HG03354 (cell line): ENCODE results near the gene PPP1R10.
A peak's percentile ranks its signal among the peaks of the same experiment; 100 is the strongest.

Source experiments
- ATAC-seq: cut with Tn5 transposase; IDR thresholded peaks from one replicate; pipeline ENCODE4 v1.9.1; 2021; ENCODE audit warnings: mild to moderate bottlenecking; ENCODE audit not compliant: unreplicated experiment, poor library complexity, severe bottlenecking

Gene PPP1R10

DNA sequence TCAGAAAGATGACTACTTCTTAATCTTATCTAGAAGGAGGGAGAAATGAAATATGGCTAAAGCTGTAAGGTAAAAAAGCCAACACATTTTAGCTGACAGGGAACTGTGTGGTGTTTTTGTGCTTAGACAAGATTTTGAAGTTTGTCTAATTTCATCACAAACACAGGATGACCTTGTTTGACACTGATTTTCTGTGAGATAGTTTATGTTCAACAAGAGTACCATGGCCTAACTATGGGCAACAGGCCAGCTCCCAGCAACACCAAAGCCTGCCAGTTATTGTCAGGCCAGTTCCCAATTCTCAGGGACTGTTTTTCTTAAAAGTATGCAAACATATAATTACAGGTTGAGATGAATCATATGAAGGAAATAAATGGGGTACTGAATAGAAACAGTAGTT, 51.3 kb downstream of the PPP1R10 start:
- ATAC-seq: no peak

DNA sequence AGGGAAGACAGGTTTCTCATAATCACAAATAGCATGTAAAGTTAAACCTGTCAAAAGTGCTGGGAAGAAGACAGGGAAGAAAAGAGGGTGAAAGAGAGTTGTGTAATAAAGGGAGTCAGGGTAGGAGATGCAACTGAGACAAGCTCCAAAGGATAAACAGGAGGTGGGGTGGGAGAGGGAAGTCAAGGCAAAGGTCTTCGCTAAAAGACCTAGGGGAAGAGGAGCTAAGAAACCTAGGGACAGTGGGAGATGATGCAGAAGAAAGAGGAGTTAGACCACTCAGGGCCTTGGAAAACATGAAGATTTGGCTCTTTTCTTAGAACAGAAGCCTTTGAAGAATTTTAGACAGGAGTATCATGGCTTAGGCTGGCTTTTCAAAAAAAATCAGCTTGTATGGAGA, 52.9 kb downstream of the PPP1R10 start:
- no peak for ATAC-seq

DNA sequence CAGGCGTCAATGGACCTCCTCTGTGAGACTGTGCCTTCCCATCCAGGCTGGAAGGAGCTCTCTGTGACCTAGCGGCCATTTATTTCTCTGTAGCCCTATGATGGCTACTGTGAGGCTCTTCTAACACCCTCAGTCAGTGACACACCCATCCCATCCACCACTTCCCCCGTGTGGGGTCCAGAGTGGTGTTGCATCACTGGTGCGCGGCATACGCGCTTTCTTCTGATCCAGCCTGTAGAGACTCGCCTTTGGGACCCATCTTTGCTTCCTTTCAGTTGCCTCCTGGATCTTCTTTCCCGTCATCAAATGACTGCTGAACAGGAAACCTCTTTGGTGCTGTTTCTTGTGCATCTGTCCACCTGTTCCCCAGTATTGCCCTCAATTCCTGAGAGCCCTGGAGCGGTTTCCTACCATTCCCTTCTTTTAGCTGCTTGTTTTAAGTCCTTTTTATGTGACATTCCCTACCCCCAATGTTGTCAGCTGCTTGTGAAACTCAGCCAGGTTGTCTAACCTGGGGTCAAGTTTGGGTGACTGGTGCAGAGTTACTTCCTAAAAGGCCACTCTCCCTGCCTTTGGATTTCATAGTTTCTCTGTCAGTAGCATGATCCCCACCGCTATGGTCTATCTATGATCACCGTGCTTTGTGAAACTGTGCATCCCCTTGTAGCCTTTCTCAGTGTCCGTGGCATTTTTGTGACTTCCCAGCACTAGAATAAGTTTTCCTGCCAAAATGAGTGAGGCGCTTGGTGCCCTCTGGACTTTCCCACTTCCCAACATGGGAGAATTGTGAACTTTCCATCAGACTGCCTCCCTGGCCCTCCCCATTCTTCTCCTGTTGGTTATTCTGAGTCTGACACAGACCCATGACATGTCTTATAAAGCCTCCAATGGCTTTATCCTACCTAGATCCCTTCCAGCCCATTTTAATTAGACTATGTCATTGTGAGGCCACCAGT, 54.3 kb downstream of the PPP1R10 start:
- ATAC-seq: no peak

DNA sequence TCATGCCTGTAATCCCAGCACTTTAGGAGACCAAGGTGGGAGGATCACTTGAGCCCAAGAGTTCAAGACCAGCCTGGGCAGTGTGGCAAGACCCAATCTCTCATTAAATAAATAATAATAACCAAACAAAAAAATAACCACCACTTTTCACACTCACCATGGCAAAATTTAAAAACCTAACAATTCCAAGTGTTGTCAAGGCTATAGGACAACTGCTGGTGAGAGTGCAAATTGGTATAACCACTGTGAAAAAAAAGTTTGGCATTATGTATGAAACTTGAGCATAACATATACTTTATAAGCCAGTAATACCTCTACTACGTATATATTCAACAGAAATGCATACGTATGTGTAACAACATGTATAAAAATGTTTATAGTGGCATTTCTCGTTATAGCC, 56.1 kb downstream of the PPP1R10 start:
- ATAC-seq: no peak

DNA sequence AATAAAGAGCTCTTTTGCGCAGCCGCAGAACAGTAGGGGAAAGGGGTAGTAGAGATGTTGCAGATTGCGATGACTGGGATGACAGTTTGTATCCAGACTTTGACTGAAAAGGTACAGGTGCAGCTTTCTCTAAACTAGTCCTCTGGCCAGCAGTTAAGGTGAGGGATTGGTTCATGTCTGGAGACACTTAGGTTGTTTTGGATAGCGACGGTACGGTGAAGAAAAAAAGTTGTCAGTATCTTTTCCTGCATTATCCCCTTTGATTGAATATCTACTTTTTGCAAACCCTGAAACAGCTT, 59.4 kb downstream of the PPP1R10 start:
- no peak for ATAC-seq

DNA sequence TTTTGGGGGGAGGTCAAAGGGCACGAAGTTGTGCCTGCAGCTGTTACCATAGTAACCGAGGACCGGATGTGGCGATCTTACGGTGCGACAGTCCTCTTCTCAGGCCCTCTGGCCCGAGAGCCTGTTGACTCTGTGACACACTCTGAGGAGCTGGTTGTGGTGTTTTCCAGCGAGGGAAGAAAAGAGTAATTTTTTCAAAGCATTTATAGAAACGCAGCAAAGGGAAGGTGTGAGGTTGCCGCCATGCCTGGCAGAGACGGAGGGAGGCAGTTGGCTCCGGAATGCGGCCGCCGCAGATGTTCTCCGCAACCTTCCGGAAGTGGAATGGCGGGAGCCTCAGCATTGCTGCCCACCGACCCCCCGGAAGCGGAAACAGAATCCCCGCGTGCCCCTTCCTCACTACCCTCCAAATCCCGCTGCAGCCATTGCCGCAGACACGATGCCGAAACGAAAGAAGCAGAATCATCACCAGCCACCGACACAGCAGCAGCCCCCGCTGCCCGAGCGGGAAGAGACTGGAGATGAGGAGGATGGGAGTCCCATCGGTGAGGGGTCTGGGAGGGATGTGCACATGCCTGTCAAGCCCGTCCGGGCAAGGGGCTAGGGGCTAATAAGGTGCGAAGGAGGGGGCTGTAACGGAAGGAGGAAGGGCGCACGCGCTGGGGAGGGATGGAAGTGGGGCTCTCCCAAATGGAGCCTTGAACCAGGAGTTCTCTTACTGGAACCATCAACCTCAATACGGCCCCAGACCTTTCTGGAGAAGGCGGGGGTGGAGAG, 59.9 kb downstream of the PPP1R10 start, which contains the start of gene PRR3:
Gene PRR3, plus strand, starts transcription at position 390 of the 777 bp plus-strand sequence. Its CDS starts 50 bp downstream, at position 440.
- ATAC-seq: peak; percentile 64

DNA sequence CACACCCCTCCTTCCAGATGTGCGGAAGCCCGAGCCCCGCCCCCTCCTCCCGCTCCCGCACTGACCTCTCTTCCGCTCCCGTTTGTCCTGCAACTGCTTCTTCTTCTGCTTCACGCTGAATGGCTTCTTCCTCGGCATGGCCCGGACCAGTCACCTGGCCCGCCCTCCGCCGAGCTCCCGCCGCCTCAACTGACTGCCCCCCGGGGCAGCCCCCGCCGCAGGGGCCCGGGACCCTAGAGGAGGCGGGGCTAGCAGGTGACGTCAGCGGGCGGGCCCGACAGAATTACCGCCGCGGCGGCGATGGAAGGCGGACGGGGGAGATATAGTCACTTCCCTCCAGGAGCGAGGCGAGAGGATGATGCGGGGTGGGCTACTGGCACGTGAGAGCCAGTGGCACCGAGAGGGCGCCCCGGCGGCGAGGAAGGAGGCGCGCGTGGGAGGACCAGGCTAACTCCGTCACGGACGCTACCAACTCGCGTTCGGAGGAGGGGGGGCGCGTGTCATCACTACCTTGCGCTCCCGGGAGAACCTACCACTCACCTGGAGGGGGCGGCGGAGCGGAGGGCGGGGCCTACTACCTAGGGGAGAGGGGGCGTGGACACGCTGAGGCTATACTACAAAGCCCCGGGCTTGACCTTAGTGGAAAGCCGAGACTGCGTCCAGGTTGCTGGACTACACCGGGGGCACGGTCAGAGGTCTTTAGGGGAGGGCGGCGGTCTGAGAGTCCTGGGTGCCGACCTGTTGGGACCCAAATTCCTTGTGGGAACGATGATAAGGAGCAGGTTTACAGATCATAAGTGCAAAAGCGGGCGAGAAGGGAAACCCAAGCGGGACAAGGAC, 60.8 kb downstream of the PPP1R10 start, which contains the start of gene GNL1:
Gene GNL1, minus strand, starts transcription at position 424 of the 840 bp plus-strand sequence. Its CDS starts 286 bp downstream, at position 138.
- peak; percentile 85 for ATAC-seq

DNA sequence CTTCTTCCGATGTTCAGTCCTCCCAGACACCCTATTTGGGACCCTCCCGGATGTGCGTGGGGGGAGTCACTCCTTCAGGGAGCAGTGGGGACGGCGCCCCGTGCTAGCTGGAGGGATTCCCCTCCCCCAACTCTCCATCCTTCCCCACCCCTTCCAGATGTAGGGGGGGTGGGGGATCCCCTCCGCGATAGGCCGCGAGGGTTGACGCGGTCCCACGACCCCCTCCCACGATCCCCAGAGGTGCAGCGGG, 61.3 kb downstream of the PPP1R10 start:
- no peak for ATAC-seq

DNA sequence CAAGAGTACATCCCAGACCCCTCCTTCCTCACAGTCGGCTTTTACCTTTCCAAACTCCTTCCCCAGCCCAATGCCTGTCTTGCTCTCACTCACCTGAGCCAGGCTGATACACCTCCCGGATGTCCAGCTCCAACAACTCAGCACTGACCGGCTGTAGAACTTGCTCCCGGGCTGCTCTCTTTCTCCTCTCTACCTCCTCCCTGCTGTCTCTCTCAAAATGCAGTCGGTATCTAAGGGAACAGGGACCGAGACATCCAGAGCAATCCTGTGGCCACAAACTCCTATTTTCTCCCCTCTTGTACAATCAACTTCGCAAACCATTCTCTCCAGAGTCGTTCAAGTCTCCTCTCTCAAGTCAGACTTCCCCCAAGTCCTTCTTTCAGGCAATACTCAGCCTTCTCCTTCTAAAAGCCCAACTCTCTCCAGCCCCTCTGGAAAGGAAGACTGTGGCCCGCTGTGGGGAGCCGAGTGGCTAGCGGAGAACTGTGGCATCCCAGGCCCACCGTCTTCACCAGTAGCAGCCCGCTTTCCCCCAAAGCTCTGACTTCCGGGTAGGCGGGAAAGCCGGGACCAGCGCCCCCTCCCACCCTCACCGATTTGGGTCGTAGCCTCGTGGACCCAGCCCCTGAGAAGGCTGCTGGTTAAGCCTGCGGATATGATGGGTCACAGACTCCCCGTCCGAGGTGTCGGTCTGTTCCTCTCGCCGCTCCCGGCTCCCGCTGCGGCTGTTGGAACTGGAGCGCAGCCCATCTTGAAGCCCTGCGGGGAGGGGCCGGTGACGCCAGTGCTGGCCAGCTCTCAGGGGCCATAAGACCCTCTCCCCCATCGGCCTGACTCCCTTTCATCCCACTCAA, 61.9 kb downstream of the PPP1R10 start:
- ATAC-seq: no peak

DNA sequence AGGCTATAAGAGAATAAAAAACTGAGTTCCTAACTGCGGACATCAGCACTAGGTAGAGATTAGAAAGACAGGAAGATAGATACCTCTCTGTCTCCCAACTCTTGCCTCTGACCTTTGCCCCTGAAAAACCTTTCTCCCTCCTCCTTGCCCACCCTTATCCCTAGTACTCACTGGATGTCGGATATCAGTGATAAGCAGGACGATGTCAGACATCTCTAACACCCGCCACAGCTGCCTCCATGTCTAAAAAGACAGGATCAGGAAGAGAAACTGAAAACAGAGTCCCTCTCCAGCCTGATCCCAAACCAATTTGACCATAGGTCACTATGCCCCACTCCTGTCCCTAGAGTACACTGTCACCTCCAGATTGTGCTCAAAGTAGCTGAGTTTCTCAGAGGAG, 62.6 kb downstream of the PPP1R10 start:
- no peak for ATAC-seq
